ENCODE measurements around the gene CTR9. TPM values are rescaled to one million over a fixed set of nuclear protein-coding genes. Genes with fewer than 3 reads are reported as not detected.

The CTR9 gene
- total and polyA plus RNA-seq, 2 of the 13 experiments (the other 11 are each of a cell fraction or from before 2014, with no cell fraction given): 6.6 to 22.1 TPM

DNA sequence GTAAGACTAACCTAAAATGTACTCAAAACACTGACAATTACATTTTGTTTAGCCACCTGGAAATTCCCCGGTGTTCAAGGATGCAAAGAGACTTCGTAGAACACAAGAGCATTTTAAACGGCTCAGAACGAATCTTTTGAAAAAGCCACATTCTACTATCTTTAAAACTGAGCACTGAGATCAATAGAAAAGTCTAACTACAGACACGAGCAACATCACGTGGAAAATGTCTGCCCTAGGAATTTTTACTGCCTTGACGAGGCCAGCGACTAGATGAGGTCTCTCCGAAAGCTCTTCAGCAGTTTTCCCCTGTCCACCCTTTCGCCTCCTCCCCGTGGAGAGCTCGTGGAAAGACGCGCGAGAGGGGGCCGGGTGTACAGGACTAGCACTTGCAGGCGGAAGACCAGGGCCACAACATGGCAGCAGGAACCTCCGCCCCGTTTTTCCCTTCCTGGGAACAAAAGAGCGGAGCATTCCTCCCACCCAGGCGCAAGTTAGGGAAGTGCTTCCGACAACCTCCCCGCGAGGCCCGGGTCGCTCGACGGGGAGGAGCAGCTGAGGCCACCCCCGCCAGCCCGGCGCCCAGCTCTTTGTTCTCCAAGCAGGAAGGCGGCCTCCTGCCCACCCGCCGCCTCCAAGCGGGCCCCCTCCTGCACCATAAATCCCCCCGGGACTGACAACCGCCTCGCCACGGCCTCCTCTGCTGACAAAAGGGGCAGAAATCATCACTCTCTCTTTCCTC lies 56.6 kb downstream of the CTR9 start (continued):
- peak; percentile 38 for TF ChIP-seq RBM39 (IDR thresholded peaks at IDR 0.05; ENCODE audit: low read depth, low read length, poor library complexity, severe bottlenecking)
- TF ChIP-seq, protein P1, sequence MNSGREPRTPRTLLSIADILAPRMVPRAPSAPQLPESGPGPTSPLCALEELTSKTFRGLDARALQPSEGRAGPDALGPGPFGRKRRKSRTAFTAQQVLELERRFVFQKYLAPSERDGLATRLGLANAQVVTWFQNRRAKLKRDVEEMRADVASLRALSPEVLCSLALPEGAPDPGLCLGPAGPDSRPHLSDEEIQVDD (CRISPR knock-in tag; IDR thresholded peaks at IDR 0.05; ENCODE audit: borderline replicate concordance): 0 out of 2 replicates have a peak, but pooled peaks have one; percentile 35
- TF ChIP-seq ASH2L (IDR thresholded peaks at IDR 0.05; ENCODE audit: insufficient read length, low read depth, low read length): peak; percentile 21
- 0 out of 2 replicates have a peak, but pooled peaks have one; percentile 6 for TF ChIP-seq HIVEP1 (CRISPR knock-in tag; IDR thresholded peaks at IDR 0.05)
- no peak for TF ChIP-seq MTA1 (CRISPR knock-in tag; IDR thresholded peaks at IDR 0.05; ENCODE audit: borderline replicate concordance)
- no peak for TF ChIP-seq GATAD1 (CRISPR knock-in tag; IDR thresholded peaks at IDR 0.05)
- no peak for TF ChIP-seq ZNF713 (CRISPR knock-in tag; IDR thresholded peaks at IDR 0.05)
- no peak for TF ChIP-seq ZNF251 (CRISPR knock-in tag; IDR thresholded peaks at IDR 0.05)
- no peak for TF ChIP-seq ZNF224 (CRISPR knock-in tag; IDR thresholded peaks at IDR 0.05)
- TF ChIP-seq, protein P2, sequence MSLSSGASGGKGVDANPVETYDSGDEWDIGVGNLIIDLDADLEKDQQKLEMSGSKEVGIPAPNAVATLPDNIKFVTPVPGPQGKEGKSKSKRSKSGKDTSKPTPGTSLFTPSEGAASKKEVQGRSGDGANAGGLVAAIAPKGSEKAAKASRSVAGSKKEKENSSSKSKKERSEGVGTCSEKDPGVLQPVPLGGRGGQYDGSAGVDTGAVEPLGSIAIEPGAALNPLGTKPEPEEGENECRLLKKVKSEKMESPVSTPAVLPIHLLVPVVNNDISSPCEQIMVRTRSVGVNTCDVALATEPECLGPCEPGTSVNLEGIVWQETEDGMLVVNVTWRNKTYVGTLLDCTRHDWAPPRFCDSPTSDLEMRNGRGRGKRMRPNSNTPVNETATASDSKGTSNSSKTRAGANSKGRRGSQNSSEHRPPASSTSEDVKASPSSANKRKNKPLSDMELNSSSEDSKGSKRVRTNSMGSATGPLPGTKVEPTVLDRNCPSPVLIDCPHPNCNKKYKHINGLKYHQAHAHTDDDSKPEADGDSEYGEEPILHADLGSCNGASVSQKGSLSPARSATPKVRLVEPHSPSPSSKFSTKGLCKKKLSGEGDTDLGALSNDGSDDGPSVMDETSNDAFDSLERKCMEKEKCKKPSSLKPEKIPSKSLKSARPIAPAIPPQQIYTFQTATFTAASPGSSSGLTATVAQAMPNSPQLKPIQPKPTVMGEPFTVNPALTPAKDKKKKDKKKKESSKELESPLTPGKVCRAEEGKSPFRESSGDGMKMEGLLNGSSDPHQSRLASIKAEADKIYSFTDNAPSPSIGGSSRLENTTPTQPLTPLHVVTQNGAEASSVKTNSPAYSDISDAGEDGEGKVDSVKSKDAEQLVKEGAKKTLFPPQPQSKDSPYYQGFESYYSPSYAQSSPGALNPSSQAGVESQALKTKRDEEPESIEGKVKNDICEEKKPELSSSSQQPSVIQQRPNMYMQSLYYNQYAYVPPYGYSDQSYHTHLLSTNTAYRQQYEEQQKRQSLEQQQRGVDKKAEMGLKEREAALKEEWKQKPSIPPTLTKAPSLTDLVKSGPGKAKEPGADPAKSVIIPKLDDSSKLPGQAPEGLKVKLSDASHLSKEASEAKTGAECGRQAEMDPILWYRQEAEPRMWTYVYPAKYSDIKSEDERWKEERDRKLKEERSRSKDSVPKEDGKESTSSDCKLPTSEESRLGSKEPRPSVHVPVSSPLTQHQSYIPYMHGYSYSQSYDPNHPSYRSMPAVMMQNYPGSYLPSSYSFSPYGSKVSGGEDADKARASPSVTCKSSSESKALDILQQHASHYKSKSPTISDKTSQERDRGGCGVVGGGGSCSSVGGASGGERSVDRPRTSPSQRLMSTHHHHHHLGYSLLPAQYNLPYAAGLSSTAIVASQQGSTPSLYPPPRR (CRISPR knock-in tag; IDR thresholded peaks at IDR 0.05; ENCODE audit: borderline replicate concordance): no peak
- TF ChIP-seq ATRX (CRISPR knock-in tag; IDR thresholded peaks at IDR 0.05; ENCODE audit: borderline replicate concordance): no peak
- TF ChIP-seq ZNF24 (IDR thresholded peaks at IDR 0.05): no peak
- TF ChIP-seq HNRNPL (IDR thresholded peaks at IDR 0.05; ENCODE audit: low read depth, low read length): no peak
- no peak for TF ChIP-seq THAP11 (CRISPR knock-in tag; IDR thresholded peaks at IDR 0.05)
- TF ChIP-seq, protein P3, sequence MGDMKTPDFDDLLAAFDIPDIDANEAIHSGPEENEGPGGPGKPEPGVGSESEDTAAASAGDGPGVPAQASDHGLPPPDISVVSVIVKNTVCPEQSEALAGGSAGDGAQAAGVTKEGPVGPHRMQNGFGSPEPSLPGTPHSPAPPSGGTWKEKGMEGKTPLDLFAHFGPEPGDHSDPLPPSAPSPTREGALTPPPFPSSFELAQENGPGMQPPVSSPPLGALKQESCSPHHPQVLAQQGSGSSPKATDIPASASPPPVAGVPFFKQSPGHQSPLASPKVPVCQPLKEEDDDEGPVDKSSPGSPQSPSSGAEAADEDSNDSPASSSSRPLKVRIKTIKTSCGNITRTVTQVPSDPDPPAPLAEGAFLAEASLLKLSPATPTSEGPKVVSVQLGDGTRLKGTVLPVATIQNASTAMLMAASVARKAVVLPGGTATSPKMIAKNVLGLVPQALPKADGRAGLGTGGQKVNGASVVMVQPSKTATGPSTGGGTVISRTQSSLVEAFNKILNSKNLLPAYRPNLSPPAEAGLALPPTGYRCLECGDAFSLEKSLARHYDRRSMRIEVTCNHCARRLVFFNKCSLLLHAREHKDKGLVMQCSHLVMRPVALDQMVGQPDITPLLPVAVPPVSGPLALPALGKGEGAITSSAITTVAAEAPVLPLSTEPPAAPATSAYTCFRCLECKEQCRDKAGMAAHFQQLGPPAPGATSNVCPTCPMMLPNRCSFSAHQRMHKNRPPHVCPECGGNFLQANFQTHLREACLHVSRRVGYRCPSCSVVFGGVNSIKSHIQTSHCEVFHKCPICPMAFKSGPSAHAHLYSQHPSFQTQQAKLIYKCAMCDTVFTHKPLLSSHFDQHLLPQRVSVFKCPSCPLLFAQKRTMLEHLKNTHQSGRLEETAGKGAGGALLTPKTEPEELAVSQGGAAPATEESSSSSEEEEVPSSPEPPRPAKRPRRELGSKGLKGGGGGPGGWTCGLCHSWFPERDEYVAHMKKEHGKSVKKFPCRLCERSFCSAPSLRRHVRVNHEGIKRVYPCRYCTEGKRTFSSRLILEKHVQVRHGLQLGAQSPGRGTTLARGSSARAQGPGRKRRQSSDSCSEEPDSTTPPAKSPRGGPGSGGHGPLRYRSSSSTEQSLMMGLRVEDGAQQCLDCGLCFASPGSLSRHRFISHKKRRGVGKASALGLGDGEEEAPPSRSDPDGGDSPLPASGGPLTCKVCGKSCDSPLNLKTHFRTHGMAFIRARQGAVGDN (CRISPR knock-in tag; IDR thresholded peaks at IDR 0.05): peak; percentile 32
- TF ChIP-seq NPAS2 (CRISPR knock-in tag; IDR thresholded peaks at IDR 0.05; ENCODE audit: borderline replicate concordance): no peak

Measured in HepG2 (cell line).